Peyer's patch (tissue), 4 donors: ENCODE data around the gene GPBP1.

Experiments used
- CTCF ChIP-seq, 6 experiments: fragments of 450-650 bp in 4 of 6; fragments of 200-600 bp in 2 of 6; sonication (generic) in 1 of 6; IDR thresholded peaks; one replicate each; pipeline ENCODE4 v1.5.1; 2017 to 2019; ENCODE audit warnings: antibody characterized with exemption in 6 of 6, mild to moderate bottlenecking in 3 of 6, moderate library complexity in 1 of 6
- POLR2A ChIP-seq, 2 donors: fragments of 450-650 bp; IDR thresholded peaks; one replicate each; pipeline ENCODE4 v1.5.1; 2017; ENCODE audit warnings: antibody characterized with exemption in 2 of 2, mild to moderate bottlenecking in 2 of 2, moderate library complexity in 2 of 2

GRCh38 chr5:57137401-57137800 is 36.5 kb upstream of the GPBP1 start:
- TF ChIP-seq CTCF (IDR thresholded peaks at IDR 0.05) (no peak), POLR2A (IDR thresholded peaks at IDR 0.05) (no peak)
